ENCODE measurements around the gene VMO1.

VMO1 gene

GRCh38 chr17:4800462-4801196 lies 14.5 kb upstream of the VMO1 start:
- peak; percentile 75 for DNase-seq (ENCODE audit: low spot score)

GRCh38 chr17:4796552-4796920 lies 10.4 kb upstream of the VMO1 start:
- DNase-seq (ENCODE audit: low spot score): peak; percentile 42

GRCh38 chr17:4795168-4795567 lies 9.0 kb upstream of the VMO1 start:
- DNase-seq (ENCODE audit: low spot score): no peak

GRCh38 chr17:4790705-4791088 lies 4.5 kb upstream of the VMO1 start:
- no peak for DNase-seq (ENCODE audit: low spot score)

GRCh38 chr17:4789951-4790704 lies 4.0 kb upstream of the VMO1 start:
- peak; percentile 88 for DNase-seq (ENCODE audit: low spot score)

GRCh38 chr17:4789701-4789950 lies 3.5 kb upstream of the VMO1 start:
- no peak for DNase-seq (ENCODE audit: low spot score)

- peak; percentile 22 for DNase-seq (ENCODE audit: low spot score)
Observed at GRCh38 chr17:4788807-4789700, 2.9 kb upstream of the VMO1 start, which contains the start of gene GLTPD2. Gene GLTPD2, plus strand, starts transcription at chr17:4788964. Its CDS starts 48 bp downstream, at chr17:4789012.

GRCh38 chr17:4788159-4788806 lies 2.1 kb upstream of the VMO1 start:
- no peak for DNase-seq (ENCODE audit: low spot score)

- no peak for DNase-seq (ENCODE audit: low spot score)
Observed at GRCh38 chr17:4786516-4786915, 352 bp upstream of the VMO1 start.

GRCh38 chr17:4785311-4786105 lies 656 bp downstream of the VMO1 start:
- DNase-seq (ENCODE audit: low spot score): no peak

GRCh38 chr17:4782652-4783051 lies 3.5 kb downstream of the VMO1 start:
- no peak for DNase-seq (ENCODE audit: low spot score)

- no peak for DNase-seq (ENCODE audit: low spot score)
Observed at GRCh38 chr17:4780325-4780955, 5.7 kb downstream of the VMO1 start.

- DNase-seq (ENCODE audit: low spot score): peak; percentile 65
Observed at GRCh38 chr17:4777969-4778760, 8.0 kb downstream of the VMO1 start.

- no peak for DNase-seq (ENCODE audit: low spot score)
Observed at GRCh38 chr17:4772235-4772613, 13.9 kb downstream of the VMO1 start.

- DNase-seq (ENCODE audit: low spot score): peak; percentile 7
Observed at GRCh38 chr17:4771519-4772234, 14.5 kb downstream of the VMO1 start, which contains the start of gene TM4SF5. Gene TM4SF5, plus strand, starts transcription at chr17:4771886. Its CDS starts 37 bp downstream, at chr17:4771923.

GRCh38 chr17:4769628-4770027 lies 16.5 kb downstream of the VMO1 start:
- peak; percentile 36 for DNase-seq (ENCODE audit: low spot score)

- DNase-seq (ENCODE audit: low spot score): no peak
Observed at GRCh38 chr17:4768298-4768697, 17.9 kb downstream of the VMO1 start.

- no peak for DNase-seq (ENCODE audit: low spot score)
Observed at GRCh38 chr17:4766723-4767122, 19.4 kb downstream of the VMO1 start.

- DNase-seq (ENCODE audit: low spot score): no peak
Observed at GRCh38 chr17:4766201-4766600, 20.0 kb downstream of the VMO1 start.
